GM10847 (cell line): ENCODE data around the gene CMTM5.

Experiments used
- POLR2A ChIP-seq: IDR thresholded peaks from 2 replicates; pipeline ENCODE4 v1.6.1; 2011; ENCODE audit not compliant: insufficient read length; ENCODE audit errors: extremely low read depth

CMTM5 gene

DNA sequence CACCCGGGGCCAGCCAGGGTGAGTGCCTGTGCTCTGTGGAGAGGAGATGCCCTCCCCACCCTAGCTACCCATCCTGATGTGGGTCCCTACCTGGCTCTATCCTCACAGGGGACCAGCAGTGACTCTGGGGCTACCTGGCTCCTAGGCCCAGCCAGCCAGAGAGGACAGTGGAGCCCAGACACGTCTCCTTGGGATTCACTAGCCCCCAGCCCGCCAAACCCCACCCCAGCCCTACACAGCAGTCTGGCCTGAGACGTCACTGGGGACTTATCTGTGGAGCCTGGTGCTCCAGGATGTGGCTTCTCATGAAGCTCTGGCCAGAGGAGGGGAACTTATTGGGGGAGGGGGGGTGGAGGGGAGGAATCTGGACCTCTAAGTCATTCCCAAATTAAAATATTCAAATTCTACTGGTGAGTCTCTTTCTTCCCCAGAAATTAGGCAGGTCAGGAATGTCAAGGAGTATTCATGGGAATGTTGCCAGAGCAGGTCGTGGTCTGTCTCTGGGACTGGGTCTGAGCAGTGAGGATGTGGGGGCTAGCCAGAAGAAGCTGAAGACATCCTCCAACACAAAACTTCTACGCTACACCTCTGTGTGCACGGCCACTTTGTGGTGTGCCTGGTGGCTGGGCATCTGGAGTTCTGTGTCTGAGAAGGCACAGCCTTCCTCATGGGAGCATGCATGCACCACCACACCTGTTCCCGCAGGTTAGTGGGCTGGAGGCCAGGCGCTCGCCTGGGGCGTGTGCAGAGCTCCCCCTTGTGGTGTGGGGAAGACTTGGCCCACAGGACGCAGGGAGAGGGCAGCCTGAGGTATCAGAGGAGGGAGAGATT, 2.7 kb downstream of the CMTM5 start:
- TF ChIP-seq POLR2A: no peak

DNA sequence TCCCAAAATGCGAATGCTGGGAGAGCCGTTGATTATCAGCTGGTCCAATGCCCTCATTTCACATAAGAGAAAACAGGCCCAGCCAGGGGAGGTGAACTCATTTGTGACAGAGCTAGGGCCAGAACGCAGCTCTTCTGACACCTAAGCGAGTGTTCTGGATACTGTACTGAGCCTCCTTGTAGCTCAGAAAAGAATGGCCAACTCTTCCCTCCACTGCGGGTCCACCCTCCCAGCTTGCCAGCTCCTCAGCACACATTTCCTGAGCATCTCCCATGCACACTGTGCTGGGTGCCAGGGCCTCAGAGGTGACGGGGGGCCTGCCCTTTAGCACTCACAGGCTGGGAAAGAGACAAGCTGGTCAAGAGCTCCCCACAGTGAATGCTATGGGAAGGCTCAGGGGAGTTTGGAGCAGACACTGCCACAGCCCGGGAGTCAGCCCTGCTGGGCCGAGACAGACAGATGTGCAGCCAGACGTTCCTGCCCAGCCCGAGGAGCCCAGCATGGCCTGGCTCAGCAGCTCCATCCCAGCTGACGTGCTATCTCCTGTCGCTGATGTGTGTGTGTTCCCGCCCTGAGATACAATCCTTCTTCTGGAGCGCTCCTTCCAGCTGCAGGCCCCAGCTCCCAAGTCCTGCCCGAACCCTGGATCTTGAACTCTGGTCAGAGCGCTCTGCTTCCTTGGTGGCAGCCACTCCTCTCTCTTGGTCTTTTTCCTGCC, 3.5 kb downstream of the CMTM5 start:
- no peak for TF ChIP-seq POLR2A

DNA sequence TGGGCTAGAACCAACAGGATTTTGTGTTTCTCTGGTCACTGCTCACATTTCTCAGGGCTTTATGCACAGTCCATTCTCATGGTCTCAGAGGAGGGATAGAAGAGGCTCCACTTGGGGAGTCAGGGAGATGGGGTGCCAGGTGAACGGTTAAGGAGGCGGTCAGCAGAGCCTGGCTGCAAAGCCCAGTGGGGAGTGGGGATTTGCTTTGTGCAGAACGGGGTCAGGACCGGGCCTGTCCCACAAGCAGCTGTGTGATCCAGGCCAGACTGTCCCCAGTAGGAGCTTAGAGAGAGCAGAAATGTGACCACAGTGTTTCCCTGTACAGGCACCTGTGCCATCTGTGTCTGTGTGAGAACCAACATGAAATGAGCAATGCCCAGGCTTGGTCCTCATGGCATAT, 4.1 kb downstream of the CMTM5 start:
- no peak for TF ChIP-seq POLR2A

DNA sequence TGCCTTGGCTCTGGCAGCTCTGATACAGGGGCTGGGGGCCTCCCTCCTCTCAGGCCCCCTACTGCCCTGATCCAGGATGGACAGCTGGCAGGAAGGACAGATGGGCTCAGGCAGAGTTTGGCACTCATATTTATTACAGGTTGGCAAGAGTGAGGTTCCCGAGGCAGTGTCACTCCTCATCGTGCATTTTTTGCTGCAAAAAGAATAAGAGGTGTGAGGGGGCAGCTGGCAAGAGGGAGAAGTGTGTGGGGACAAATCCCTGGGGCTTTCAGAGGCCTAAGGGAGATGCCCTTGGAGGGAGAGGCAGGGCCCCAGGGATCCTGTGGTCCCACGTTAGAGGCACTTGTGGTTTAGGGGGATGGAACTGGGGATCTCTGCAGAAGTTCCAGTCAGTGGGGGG, 5.0 kb downstream of the CMTM5 start:
- TF ChIP-seq POLR2A: no peak

DNA sequence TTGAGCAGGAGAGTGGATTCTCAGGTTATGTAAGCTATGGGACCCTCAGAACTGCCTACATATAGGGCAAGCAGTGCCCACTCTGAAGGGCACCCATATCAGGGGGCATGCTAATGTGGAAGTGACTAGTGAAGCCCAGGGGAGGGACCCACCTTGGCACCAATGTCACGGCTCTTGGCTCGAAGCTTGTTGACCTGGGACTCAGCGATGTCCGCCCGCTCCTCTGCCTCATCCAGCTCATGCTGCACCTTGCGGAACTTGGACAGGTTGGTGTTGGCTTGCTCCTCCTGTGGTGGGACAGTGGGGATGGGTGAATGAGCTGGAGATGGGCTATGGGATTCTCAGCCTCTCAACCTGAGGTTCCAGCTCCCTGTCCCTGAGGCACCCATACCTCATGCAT, 5.4 kb downstream of the CMTM5 start:
- TF ChIP-seq POLR2A: no peak

DNA sequence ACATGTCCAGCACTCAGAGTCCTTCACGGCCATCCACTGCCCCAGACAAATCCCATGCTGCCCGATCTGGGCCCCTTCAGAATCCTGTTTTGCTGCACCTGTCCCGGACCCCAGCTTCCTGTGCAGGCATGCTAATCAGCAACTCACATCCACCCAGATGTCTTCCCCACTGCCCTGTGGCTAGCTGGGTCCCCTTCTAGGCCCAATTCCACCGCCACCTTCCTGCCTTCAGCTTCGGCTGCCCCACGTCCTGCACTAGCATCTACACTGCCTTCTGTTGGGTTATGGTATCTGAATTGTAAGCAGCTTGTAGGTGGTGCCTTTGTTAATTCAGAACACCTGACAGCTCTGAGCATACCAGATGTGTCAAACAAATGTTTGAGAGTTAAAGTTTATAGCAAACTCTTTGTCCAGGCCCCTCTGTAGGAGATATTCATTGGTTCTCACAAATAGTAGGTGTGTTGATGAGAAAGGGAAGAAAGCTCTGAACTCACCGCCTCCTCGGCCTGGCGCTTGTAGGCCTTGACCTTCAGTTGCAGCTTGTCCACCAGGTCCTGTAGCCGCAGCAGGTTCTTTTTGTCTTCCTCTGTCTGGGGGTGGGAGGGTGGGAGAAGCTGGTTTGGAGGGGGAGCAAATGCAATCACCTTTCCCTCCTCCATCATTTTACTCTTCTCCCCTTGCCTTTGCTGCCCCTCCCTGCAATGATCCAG, 6.0 kb downstream of the CMTM5 start:
- no peak for TF ChIP-seq POLR2A

DNA sequence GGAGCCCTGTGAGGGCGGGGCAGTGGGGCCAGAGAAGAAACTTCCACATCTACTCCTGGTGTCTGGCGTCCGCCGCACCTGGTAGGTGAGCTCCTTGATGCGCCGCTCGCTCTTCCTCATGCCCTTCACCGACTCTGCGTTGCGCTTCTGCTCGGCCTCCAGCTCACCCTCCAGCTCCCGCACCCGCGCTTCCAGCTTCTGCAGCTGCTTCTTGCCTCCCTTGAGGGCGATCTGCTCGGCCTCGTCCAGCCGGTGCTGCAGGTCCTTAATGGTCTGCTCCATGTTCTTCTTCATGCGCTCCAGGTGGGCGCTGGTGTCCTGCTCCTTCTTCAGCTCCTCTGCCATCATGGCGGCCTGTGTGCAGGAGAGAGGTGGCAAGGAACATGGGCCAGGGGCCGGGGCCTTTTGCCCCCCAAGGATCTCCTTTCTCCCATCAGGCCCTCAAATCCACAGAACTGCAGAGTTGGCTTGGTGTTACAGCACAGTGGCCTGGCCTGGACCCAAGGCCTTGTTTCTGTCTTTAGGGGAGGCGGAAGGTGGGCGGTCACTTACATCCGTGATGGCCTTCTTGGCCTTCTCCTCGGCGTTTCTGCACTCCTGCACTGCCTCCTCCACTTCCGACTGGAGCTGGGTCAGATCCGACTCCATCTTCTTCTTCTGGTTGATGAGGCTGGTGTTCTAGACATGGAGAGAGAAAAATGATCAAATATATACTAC, 7.7 kb downstream of the CMTM5 start:
- no peak for TF ChIP-seq POLR2A

DNA sequence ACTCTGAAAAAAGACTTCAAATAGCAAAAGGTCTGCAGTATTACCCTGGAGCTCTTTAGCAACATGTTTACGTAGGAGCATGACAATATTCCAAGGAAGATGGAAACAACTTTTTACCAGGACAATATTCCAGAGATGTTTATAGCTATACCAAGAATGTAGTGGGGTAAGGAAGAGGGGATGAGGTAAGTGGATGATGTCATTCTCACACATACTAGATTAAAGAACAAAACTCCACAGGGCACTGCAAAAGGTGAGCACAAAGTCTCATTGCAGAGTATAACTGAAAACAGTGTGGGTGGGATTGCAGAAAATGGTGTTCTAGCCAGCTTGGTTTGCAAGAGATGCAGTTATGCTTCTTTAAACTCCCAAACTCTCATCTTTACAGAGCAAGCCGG, 8.4 kb downstream of the CMTM5 start:
- no peak for TF ChIP-seq POLR2A

DNA sequence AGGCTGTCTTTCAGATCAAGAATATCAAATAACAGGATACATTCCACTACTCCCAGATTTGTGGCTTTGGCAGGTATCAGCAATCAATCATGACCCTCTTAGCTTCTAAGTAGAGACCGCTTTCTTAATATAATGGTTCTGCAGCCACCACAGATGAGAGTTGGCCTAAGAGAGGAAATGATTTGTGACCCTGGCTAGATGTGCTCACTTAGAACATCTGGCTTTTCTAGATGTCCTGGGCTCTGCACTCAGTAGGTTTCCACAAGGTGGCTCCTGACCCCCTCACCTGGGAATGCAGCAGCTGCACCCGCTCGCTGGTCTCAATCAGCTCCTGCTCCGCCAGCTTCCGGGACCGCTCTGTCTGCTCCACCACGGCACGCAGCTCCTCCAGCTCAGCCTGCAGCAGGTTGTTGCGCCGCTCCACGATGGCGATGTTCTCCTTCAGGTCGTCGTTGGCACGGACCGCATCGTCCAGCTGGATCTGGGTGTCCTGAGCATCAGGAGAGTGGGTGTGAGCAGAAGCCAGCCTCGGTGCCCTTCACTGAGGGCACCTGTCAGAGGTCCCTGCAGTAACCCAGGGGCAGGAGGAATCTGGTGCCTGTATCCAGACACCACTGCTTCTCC, 8.9 kb downstream of the CMTM5 start:
- TF ChIP-seq POLR2A: no peak

DNA sequence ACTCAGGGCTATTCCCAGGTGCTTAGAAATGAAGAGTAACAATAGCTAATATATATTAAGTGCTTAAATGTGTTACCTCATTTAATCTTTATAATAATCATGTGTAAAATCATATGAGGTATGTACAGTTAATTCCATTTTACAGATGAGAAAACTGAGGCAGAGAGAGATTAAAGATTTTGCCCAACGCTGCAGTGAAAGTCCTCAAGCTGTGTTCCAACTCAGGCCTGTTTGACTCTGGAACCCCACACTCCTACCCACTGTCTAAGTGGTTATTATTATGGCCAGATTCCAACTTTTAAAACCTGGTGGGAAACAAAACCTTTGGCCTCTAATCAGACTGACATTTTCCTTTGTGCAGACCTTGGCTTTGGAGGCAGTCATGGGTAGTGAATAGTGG, 10.2 kb downstream of the CMTM5 start:
- TF ChIP-seq POLR2A: no peak

DNA sequence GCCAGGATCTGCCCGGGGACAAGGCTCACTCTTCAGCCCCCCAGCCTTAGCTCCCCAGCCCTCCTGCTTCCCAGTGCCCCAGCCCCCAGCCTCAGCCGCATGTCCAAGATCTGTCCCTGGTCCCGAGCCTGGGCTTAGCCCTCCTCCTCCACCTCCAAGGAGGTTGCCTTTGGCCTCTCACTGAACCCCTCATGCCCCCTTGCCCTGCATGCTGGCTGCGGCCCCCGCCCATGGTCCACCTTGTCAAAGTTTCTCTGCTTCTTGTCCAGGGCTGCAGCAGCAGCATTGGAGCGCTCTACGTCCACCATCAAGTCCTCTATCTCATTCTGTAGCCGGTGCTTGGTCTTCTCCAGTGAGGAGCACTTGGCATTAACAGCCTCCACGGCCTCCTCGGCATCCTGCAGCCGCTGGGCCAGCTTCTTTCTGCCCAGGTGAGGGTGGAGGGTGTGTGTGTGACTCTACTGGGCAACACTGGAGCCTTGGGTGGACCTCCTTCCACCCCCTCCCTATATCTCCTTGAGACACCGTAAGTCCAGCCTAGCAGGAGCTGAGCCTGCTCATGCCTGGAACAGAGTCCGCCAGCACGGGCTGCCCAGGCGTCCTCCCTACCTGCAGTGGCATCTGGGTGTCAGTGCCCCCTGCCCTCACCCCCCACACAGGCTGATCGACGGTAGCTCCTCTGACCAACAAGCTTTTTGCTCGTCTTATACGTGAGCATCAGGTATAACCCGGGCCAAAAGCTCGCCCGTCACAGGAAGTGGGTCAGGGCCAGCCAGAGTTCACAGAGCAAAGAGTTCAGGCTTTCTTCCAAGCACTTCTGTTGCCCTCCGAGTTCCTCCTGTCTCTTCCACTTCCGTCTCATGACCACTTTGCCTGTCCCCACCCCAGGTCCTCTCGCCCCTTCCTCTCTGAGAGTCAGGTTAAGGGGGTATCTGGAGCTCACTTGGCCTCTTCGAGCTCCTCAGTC, 11.4 kb downstream of the CMTM5 start:
- no peak for TF ChIP-seq POLR2A

DNA sequence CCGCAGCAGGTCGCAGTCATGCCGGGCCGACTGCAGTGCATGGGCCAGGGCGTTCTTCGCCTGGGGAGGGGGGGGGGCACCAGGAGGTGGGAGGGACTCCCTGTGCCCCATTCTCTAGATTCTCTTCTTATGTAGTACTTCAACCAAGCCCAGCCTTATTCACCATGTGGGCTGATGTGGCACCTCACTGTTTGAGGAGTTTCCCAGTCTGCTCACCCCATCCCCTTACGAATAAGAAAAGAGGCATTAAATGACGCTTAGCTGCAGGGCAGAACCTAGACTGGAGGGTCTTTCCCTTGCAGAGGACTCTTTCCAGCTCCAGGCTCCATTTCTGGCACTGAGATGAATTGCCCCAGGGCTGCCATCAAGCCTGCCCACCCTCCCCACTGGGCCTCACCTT, 12.2 kb downstream of the CMTM5 start:
- no peak for TF ChIP-seq POLR2A

DNA sequence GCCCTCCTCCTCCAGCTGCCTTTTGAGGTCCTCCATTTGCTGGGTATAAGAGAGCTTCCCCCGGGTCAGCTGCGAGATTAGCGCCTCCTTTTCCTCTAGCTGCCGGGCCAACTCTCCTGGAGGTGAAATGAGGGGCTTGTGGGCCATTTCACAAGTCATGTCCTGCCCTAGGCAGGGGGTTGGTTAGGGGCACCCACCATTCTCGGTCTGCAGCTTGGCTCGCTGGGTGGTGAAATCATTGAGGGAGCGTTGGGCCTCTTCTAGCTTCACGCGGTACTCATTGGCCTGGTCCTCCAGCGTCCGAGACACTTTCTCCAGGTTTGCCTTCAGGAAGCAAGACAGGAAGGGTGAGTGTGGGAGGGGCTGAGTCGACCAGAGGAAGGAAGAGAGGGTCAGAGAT, 12.6 kb downstream of the CMTM5 start:
- TF ChIP-seq POLR2A: no peak

DNA sequence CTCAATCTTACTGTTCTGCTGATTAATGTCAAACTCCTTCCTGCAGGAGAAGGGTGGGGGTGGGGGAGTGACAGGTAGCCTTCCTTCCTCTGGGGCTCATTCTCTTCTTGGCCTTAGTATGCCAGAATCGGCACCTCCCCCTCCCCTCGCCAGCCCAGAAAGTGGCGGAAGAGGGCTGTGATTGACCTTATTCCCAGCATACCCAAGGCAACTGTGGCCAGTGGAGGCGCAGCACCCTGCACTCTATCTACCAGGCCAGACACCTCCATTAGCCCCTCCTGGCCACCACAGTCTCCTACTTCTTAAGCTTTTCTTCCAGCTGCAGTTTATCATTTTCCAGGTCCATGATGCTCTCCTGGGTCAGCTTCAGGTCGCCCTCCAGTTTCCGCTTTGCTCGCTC, 15.8 kb downstream of the CMTM5 start:
- no peak for TF ChIP-seq POLR2A
